ENCODE results near the gene MAK.
"Not testable (repeated sequence)": the region's sequence is repeated elsewhere in the genome, so short reads cannot be mapped to it uniquely, and the experiment has no call there.

The MAK gene

DNA sequence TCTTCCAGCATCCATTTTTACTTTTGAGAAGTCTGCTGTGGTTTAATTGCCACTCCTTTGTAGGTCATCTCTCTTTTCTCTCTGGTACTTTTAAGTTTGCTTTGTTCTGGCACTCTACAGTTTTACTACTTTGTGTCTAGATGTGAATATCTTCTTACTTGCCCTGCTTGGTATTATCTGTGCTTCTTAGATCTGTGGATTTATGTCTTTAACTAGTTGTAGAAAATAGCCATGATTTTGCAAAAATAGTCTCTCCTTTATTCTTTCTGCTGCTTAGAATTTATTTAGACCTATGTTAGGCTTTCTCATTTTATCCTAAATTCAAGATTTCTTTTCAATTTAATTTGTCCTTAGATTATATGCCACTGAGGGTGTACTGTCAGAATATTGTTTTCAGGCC is 5.2 kb upstream of the MAK start:
- Histone ChIP-seq H3K4me3 (no peak overlapping the region), H3K9me3 (ENCODE audit: low read depth, low read length) (no peaks in the 10 kb centered on the region), H3K36me3 (ENCODE audit: insufficient read depth, low read length) (no peaks in the 10 kb centered on the region), H3K9ac (ENCODE audit: insufficient read length) (no peak overlapping the region), H3K27ac (no peak overlapping the region)
- no peak for DNase-seq (ENCODE audit: low read depth, low spot score)
- TF ChIP-seq POLR2AphosphoS5 (IDR thresholded peaks at IDR 0.05; ENCODE audit: borderline replicate concordance, low read depth, low read length) (no peak), EZH2 (IDR thresholded peaks at IDR 0.05) (no peak), FOXP2 (optimal IDR thresholded peaks at IDR 0.05; ENCODE audit: control extremely low read depth, extremely low read length, insufficient read depth) (no peak)

- Histone ChIP-seq H3K9ac (ENCODE audit: insufficient read length) (peak overlapping the region; percentile 4), H3K27ac (no peak overlapping the region), H3K36me3 (ENCODE audit: insufficient read depth, low read length) (no peaks in the 10 kb centered on the region), H3K9me3 (ENCODE audit: low read depth, low read length) (no peaks in the 10 kb centered on the region), H3K4me3 (peak overlapping the region; percentile 87)
- TF ChIP-seq EZH2 (IDR thresholded peaks at IDR 0.05) (no peak), POLR2AphosphoS5 (IDR thresholded peaks at IDR 0.05; ENCODE audit: borderline replicate concordance, low read depth, low read length) (no peak), FOXP2 (optimal IDR thresholded peaks at IDR 0.05; ENCODE audit: control extremely low read depth, extremely low read length, insufficient read depth) (no peak)
- no peak for DNase-seq (ENCODE audit: low read depth, low spot score)
These were observed 525 bp upstream of the MAK start for GRCh38 chr6:10838794-10839333.

- no peak for DNase-seq (ENCODE audit: low read depth, low spot score)
- Histone ChIP-seq H3K27ac (no peak overlapping the region), H3K4me3 (peak overlapping the region; percentile 87), H3K9me3 (ENCODE audit: low read depth, low read length) (no peaks in the 10 kb centered on the region), H3K9ac (ENCODE audit: insufficient read length) (peak overlapping the region; percentile 29), H3K36me3 (ENCODE audit: insufficient read depth, low read length) (no peaks in the 10 kb centered on the region)
- TF ChIP-seq EZH2 (IDR thresholded peaks at IDR 0.05) (no peak), FOXP2 (optimal IDR thresholded peaks at IDR 0.05; ENCODE audit: control extremely low read depth, extremely low read length, insufficient read depth) (no peak), POLR2AphosphoS5 (IDR thresholded peaks at IDR 0.05; ENCODE audit: borderline replicate concordance, low read depth, low read length) (no peak)
These were observed 731 bp downstream of the MAK start for GRCh38 chr6:10837622-10837994.

- H3K9ac ChIP-seq (ENCODE audit: insufficient read length) = no peak overlapping the region
- DNase-seq (ENCODE audit: low read depth, low spot score) = no peak
These were observed 1.2 kb downstream of the MAK start for GRCh38 chr6:10837009-10837621.

DNA sequence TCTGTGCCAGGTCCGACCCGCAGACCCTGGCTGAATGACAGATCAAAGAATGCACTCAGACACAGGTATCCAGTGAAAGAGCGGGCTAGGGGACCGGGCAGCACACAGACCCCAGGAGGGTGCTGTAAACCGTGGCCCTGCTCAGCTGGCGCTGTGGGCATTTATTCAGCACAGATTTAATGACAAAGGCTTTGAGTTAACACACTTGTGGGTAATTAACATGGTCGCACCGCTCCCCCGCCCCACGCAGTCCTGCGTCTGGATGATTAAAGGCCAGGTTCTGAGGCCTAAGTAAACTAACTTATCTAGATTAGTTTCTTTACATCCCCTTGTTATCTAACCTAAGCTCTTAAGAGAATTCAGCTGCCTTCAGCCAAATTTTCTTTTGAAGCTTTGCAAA is 3.5 kb downstream of the MAK start:
- Histone ChIP-seq H3K27ac (no peak overlapping the region), H3K9ac (ENCODE audit: insufficient read length) (no peak overlapping the region), H3K4me3 (no peak overlapping the region), H3K9me3 (ENCODE audit: low read depth, low read length) (no peaks in the 10 kb centered on the region), H3K36me3 (ENCODE audit: insufficient read depth, low read length) (no peaks in the 10 kb centered on the region)
- no peak for TF ChIP-seq POLR2AphosphoS5 (IDR thresholded peaks at IDR 0.05; ENCODE audit: borderline replicate concordance, low read depth, low read length)
- no peak for TF ChIP-seq EZH2 (IDR thresholded peaks at IDR 0.05)
- TF ChIP-seq FOXP2 (optimal IDR thresholded peaks at IDR 0.05; ENCODE audit: control extremely low read depth, extremely low read length, insufficient read depth) = no peak
- DNase-seq (ENCODE audit: low read depth, low spot score) = no peak

More at GRCh38 chr6:10837009-10837621, 1.2 kb downstream of the MAK start:
- peak overlapping the region; percentile 87 for H3K4me3 ChIP-seq
- no peaks in the 10 kb centered on the region for H3K9me3 ChIP-seq (ENCODE audit: low read depth, low read length)
- TF ChIP-seq POLR2AphosphoS5 (IDR thresholded peaks at IDR 0.05; ENCODE audit: borderline replicate concordance, low read depth, low read length) (no peak), FOXP2 (optimal IDR thresholded peaks at IDR 0.05; ENCODE audit: control extremely low read depth, extremely low read length, insufficient read depth) (no peak), EZH2 (IDR thresholded peaks at IDR 0.05) (no peak)
- no peak overlapping the region for H3K27ac ChIP-seq
- H3K36me3 ChIP-seq (ENCODE audit: insufficient read depth, low read length) = no peaks in the 10 kb centered on the region

- H3K9me3 ChIP-seq (ENCODE audit: low read depth, low read length) = no peaks in the 10 kb centered on the region
- H3K9ac ChIP-seq (ENCODE audit: insufficient read length) = no peak overlapping the region
- TF ChIP-seq FOXP2 (optimal IDR thresholded peaks at IDR 0.05; ENCODE audit: control extremely low read depth, extremely low read length, insufficient read depth) = no peak
- TF ChIP-seq EZH2 (IDR thresholded peaks at IDR 0.05) = no peak
- no peak for TF ChIP-seq POLR2AphosphoS5 (IDR thresholded peaks at IDR 0.05; ENCODE audit: borderline replicate concordance, low read depth, low read length)
- no peak overlapping the region for H3K4me3 ChIP-seq
- DNase-seq (ENCODE audit: low read depth, low spot score) = no peak
- H3K36me3 ChIP-seq (ENCODE audit: insufficient read depth, low read length) = no peaks in the 10 kb centered on the region
- H3K27ac ChIP-seq = no peak overlapping the region
These were observed 6.7 kb downstream of the MAK start for GRCh38 chr6:10831609-10832008.

GRCh38 chr6:10824819-10825218 is 13.5 kb downstream of the MAK start:
- Histone ChIP-seq H3K4me3 (no peak overlapping the region), H3K27ac (no peak overlapping the region), H3K36me3 (ENCODE audit: insufficient read depth, low read length) (no peaks in the 10 kb centered on the region), H3K9me3 (ENCODE audit: low read depth, low read length) (no peaks in the 10 kb centered on the region), H3K9ac (ENCODE audit: insufficient read length) (no peak overlapping the region)
- TF ChIP-seq FOXP2 (optimal IDR thresholded peaks at IDR 0.05; ENCODE audit: control extremely low read depth, extremely low read length, insufficient read depth) (no peak), EZH2 (IDR thresholded peaks at IDR 0.05) (no peak), POLR2AphosphoS5 (IDR thresholded peaks at IDR 0.05; ENCODE audit: borderline replicate concordance, low read depth, low read length) (no peak)
- DNase-seq (ENCODE audit: low read depth, low spot score) = no peak

- Histone ChIP-seq H3K27ac (no peak overlapping the region), H3K4me3 (no peak overlapping the region), H3K9me3 (ENCODE audit: low read depth, low read length) (no peaks in the 10 kb centered on the region), H3K9ac (ENCODE audit: insufficient read length) (no peak overlapping the region), H3K36me3 (ENCODE audit: insufficient read depth, low read length) (no peaks in the 10 kb centered on the region)
- no peak for DNase-seq (ENCODE audit: low read depth, low spot score)
- TF ChIP-seq EZH2 (IDR thresholded peaks at IDR 0.05) (no peak), FOXP2 (optimal IDR thresholded peaks at IDR 0.05; ENCODE audit: control extremely low read depth, extremely low read length, insufficient read depth) (no peak), POLR2AphosphoS5 (IDR thresholded peaks at IDR 0.05; ENCODE audit: borderline replicate concordance, low read depth, low read length) (no peak)
These were observed 14.0 kb downstream of the MAK start for GRCh38 chr6:10824297-10824696.

DNA sequence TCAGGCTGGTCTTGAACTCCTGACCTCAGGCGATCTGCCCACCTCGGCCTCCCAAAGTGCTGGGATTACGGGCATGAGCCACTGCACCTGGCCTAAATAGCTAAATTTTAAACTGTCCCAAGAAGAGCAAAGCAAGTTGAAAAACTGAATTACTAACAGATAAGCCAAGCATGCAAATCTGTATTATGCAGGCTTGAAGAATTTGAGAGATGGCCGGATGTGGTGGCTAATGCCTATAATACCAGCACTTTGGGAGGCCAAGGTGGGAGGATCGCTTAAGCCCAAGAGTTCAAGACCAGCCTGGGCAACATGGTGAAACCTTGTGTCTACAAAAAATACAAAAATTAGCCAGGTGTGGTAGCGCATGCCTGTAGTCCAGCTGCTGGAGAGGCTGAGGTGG is 24.2 kb downstream of the MAK start:
- not testable (repeated sequence) for H3K4me3 ChIP-seq

More for the DNA sequence above, 24.2 kb downstream of the MAK start:
- not testable (repeated sequence) for H3K9me3 ChIP-seq (ENCODE audit: low read depth, low read length); DNase-seq (ENCODE audit: low read depth, low spot score); H3K36me3 ChIP-seq (ENCODE audit: insufficient read depth, low read length); H3K27ac ChIP-seq; H3K9ac ChIP-seq (ENCODE audit: insufficient read length)
